Kidney epithelial cell (primary cell): ENCODE data around the gene APAF1. TPM values are rescaled to one million over a fixed set of nuclear protein-coding genes. Genes with fewer than 3 reads are reported as not detected.
A peak's percentile ranks its signal among the peaks of the same experiment; 100 is the strongest.

Source experiments
- DNase-seq: peaks from one replicate; pipeline ENCODE4 v3.0.0-alpha.2; 2010; ENCODE audit warnings: low read depth
- H3K27me3 ChIP-seq: 2 replicates; pipeline ENCODE4 v1.6.0; 2011; ENCODE audit warnings: low read length; ENCODE audit not compliant: control insufficient read depth, insufficient read depth
- H3K36me3 ChIP-seq: 2 replicates; pipeline ENCODE4 v1.5.1; 2011; ENCODE audit warnings: low read length; ENCODE audit not compliant: control insufficient read depth, insufficient read depth
- H3K4me3 ChIP-seq: 2 replicates; pipeline ENCODE4 v1.5.1; 2011; ENCODE audit warnings: low read depth, mild to moderate bottlenecking, control low read depth, low read length
- total RNA-seq: library from RNA; depleted of rRNA; stranded (reverse); fragments of >200 nt; gene quantifications from 2 replicates; pipeline ENCODE4 v1.2.3, GENCODE V29; 2015
- TF ChIP-seq, protein P1 (sequence below): IDR thresholded peaks from 2 replicates; pipeline ENCODE4 v1.5.1; 2011; ENCODE audit warnings: mild to moderate bottlenecking, moderate library complexity, low read length, control low read depth, inconsistent platforms; ENCODE audit not compliant: insufficient read depth, poor library complexity, severe bottlenecking

APAF1 gene
- total RNA-seq, 1 donor from 2014 or later = 15.7 TPM

DNA sequence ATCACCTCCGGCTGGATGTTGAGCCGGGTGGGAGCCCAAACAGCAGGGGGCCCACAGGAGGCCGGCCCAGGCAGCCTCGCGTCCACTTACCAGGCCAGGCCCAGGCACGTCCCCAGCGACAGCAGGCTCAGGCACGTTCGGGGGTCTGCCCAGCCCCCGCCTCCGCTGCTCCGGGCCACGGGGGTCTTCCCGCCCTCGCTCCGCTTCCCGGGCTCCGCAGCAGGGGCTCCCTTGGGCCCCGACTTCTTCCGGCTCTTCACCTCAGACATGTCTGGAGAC is 718 bp upstream of the APAF1 start:
- TF ChIP-seq, protein P1, sequence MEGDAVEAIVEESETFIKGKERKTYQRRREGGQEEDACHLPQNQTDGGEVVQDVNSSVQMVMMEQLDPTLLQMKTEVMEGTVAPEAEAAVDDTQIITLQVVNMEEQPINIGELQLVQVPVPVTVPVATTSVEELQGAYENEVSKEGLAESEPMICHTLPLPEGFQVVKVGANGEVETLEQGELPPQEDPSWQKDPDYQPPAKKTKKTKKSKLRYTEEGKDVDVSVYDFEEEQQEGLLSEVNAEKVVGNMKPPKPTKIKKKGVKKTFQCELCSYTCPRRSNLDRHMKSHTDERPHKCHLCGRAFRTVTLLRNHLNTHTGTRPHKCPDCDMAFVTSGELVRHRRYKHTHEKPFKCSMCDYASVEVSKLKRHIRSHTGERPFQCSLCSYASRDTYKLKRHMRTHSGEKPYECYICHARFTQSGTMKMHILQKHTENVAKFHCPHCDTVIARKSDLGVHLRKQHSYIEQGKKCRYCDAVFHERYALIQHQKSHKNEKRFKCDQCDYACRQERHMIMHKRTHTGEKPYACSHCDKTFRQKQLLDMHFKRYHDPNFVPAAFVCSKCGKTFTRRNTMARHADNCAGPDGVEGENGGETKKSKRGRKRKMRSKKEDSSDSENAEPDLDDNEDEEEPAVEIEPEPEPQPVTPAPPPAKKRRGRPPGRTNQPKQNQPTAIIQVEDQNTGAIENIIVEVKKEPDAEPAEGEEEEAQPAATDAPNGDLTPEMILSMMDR = no peak
- no peak for DNase-seq
- peak overlapping the region; percentile 68 for H3K4me3 ChIP-seq
- no peaks in the 10 kb centered on the region for H3K27me3 ChIP-seq
- H3K36me3 ChIP-seq = no peaks in the 10 kb centered on the region

DNA sequence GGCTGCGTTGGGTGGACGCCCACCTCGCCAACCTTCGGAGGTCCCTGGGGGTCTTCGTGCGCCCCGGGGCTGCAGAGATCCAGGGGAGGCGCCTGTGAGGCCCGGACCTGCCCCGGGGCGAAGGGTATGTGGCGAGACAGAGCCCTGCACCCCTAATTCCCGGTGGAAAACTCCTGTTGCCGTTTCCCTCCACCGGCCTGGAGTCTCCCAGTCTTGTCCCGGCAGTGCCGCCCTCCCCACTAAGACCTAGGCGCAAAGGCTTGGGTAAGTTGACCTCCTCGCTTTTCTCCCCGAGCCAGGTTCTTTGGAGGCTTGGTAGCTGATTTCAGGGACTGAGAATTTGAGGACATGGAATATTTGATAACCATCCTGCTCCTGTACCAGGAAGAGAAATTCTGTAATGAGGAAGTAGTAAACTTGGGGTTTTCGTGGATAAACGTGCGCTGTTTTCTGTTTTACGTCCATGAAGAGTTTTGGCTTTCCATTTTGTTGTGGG is 530 bp downstream of the APAF1 start:
- DNase-seq = no peak
- H3K36me3 ChIP-seq = no peaks in the 10 kb centered on the region
- H3K27me3 ChIP-seq = no peaks in the 10 kb centered on the region
- TF ChIP-seq, protein P1 = no peak
- peak overlapping the region; percentile 68 for H3K4me3 ChIP-seq

DNA sequence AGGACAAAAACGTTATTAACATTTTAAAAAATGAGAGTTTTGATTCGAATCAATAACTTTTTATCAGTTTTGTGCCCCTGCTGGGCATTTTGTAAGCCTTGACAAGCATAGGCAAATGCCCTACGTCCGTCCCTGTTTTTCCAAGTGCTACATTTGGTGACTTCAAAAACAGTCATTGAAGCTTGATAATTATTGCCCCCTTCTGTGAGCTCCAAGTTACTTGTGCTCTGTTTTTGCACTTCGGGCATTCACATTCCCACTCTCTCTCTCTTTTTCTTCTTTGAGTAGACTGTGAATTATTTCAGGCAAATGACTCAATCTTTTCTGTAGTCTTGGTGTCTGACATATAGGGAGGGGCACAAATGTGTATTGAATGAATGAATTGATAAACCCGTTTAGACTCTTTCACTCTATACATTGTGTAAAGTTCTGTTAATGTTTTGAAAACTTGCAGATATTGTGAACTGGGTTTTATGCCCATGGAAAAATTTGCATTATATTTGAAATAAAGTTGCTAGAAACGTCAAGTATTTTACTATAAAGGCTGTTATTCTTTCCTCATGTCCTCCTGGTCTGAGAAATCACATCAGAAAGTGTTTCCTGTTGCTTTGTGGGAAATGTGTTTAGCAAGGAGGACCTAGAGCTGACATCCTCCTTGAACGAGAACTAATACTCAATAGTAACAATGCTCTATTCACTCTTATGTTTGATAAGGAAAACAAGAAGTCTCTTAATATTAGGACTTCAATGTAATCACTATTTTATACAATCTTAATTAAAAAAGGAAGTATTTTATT is 1.4 kb downstream of the APAF1 start:
- Histone ChIP-seq H3K4me3 (peak overlapping the region; percentile 68), H3K27me3 (no peaks in the 10 kb centered on the region), H3K36me3 (no peaks in the 10 kb centered on the region)
- DNase-seq = no peak
- TF ChIP-seq, protein P1 = no peak

DNA sequence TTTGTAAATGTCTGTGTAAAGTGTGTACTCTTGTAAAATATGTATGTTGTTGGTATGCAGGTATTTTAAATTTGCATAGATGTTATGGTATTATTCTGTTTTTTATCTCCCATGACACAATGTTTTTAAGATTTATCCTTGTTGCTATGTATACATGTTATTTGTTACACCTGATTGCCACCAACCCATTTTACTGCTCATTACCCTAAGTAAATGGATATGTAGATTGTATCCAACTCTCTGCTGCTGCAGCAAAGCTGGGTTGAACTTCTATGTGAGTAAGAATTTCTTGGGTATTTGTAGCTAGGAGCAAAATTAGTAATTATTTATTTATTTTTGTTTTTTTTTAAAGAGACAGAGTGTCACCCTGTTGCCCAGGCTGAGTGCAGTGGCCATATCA is 6.2 kb downstream of the APAF1 start:
- no peaks in the 10 kb centered on the region for H3K27me3 ChIP-seq
- TF ChIP-seq, protein P1 = no peak
- no peak for DNase-seq
- H3K36me3 ChIP-seq = no peaks in the 10 kb centered on the region
- H3K4me3 ChIP-seq = no peak overlapping the region

DNA sequence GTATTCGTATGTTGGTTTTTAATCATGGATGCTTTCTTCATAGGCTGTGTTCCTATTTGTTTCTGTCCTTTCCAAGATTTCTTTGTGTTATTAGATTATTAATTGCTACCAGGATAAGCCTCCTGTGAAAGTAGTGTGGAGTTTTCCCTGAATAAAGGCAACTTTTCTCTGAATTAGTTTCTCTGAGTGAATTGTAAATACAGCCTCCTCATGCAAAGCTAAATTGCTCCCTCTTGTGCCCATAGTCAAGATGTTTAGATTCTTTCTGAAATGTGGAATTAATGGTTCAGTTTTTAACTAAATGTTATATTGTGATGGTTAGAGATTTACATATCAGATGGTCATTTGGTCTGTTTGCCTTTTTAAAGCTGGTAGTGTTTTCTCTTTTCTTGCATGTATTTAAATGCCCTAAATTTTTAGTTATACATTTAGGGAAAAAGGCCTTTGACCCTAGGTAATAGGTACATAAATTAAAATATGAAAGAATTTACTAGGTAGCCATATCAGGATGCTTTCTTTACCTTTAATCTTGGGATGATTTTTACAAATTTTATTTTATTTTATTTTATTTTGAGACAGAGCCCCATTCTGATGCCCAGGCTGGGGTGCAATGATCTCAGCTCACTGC is 8.9 kb downstream of the APAF1 start:
- Histone ChIP-seq H3K4me3 (no peak overlapping the region), H3K27me3 (no peaks in the 10 kb centered on the region), H3K36me3 (no peaks in the 10 kb centered on the region)
- no peak for DNase-seq
- TF ChIP-seq, protein P1 = peak; percentile 51
